Stimulated activated CD8-positive, alpha-beta memory T cell treated with anti-CD3 and anti-CD28 coated beads, Interleukin-4, amount 100 ng/mL, for 48 hours (primary cell): ENCODE results near the gene TNIP2.

Experiments
- DNase-seq: peaks from one replicate; pipeline ENCODE4 v3.0.0-alpha.2; 2020

TNIP2 gene

DNA sequence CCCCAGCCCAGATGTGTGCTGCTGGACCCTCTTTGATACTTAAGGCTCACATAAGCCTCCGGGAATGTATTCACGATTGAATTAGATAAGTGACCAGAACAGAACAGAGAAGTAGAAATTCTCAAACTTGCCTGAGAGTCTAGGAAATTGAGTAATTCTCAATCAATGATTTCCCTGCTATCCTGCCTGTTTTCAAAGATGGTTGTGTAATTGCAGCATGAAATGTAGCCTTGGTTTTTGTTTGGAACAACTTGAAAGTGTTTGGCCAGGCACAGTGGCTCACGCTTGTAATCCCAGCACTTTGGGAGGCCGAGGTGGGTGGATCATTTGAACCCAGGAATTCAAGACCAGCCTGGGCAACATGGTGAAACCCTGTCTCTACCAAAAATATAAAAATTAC is 41.2 kb downstream of the TNIP2 start:
- DNase-seq = no peak

DNA sequence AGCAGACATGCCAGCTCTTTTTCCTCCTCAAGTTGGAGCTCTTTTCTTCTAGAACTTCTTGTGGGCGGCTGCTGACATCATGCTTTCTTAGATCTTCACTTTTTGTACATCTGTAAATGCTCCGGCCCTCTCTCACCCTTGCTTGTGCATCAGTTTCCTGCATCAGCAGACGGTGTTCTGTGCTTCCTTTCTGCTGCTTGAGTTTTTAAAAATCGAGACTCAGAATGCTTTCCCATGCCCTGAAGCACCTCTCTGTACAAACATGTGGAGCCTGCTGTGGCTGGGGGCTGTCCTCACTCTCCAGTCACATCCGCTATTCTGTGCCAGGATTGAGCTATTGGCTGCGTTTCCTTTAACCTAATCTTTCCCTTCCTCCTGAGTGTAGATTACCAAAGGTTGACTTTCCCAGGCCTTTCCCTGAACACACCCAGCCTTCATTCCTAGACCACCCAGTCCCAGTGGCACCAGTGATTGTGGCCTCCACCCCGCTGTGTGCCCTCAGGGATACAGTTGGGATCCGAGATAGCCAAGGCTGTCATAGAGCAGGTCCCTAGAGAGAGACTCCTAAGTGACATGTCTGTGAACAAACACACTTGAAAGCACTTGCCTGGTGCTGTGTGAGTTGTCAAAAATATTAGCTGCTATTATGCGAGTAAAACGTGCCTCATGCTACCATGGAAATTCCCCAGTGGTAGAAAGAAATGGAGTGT is 41.9 kb downstream of the TNIP2 start:
- DNase-seq = peak; percentile 45

DNA sequence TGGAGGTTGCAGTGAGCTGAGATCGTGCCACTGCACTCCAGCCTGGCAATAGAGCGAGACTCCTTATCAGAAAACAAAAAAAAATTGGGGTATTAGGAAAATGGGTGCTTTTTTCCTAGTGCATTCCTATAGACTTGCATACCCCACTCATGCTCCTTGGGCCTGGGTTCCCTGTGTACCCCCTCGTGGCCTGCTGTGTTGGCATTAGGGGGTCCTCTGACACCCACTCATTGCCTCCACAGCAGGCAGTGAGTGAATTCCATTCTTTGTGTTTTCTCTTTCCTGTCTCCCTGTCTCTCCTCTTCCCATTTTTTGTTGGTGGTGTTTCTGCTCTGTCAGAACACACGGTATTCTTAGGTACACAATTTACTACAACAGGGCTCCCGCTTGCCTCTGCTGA is 42.8 kb downstream of the TNIP2 start:
- no peak for DNase-seq

DNA sequence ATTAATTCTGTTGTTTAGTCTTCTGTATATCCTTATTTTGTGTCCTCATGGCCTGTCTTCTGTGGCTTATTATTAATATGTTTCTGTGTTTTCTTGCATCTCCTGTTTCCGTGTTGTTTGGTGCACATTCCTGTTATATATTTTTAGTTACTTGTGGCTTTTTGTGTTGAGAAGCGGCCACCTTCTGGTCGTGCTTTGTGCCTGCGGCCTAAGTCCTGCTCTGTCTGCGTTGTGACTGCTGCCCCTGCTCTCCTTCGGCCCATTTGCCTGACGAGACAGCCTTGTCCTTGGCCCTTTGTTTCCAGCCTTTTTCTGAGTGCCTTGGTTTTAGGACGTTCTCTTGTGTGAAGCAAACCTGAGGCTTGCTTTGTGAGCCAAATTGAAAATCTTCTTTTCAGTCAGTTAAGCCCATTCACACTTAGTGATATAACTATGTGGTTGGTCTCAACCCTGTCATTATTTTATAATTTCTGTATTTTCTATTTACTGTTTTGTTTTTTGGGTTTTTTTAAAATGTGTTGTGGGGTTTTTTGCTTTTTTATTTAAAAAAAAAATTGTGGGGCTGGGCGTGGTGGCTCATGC is 43.8 kb downstream of the TNIP2 start:
- no peak for DNase-seq

DNA sequence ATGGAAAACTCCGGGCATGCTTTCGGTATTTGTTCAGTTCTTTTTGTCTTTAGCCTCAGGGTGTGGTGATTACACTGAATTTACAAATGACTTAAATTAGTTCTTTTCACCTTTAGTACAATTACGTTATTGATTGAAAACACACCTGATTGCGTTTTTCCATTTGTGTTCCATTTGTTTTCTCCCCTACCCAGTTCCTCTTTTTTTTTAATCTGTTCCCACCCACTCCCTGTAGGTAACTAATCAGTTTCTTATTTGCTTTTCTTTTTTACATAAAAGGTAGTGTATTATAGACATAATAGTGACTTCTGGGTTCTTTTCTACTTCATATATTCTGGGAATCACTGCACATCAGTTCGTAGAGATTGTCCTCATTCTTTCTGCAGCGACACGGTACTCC is 53.4 kb downstream of the TNIP2 start:
- DNase-seq = no peak

DNA sequence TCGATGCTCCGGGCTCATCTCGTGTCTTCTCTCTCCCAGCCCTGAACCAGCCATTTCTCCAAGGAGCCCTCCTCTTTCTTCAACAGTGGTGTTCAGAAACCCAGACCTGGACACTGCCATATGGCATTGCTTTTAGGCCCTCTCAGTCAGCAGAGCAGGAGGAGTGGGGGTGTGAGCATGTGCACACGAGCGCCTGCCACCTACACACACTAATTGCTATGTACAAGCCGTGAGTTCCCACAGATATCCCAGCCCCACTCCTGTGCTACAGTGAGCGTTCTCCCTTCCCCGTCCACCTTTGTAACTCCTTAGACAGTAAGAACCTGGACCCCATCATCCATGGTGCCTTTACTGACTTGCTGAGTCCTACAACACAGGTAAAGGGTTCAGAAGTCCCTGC is 53.8 kb downstream of the TNIP2 start:
- no peak for DNase-seq

DNA sequence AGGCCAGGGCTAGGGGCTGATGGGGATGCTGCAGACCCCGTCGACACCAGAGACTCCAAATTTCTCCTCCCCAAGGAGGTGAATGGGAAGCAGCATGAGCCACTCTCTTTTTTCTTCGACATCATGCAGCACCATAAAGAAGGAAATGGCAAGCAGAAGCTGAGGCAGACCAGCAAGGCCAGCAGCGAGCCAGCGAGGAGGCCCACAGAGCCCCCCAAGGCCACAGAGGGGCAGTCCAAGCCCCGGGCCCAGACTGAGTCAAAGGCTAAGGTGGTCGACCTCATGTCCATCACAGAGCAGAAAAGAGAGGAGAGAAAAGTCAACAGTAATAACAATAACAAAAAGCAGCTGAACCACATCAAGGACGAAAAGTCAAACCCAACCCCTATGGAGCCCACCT is 56.1 kb downstream of the TNIP2 start:
- DNase-seq = no peak

DNA sequence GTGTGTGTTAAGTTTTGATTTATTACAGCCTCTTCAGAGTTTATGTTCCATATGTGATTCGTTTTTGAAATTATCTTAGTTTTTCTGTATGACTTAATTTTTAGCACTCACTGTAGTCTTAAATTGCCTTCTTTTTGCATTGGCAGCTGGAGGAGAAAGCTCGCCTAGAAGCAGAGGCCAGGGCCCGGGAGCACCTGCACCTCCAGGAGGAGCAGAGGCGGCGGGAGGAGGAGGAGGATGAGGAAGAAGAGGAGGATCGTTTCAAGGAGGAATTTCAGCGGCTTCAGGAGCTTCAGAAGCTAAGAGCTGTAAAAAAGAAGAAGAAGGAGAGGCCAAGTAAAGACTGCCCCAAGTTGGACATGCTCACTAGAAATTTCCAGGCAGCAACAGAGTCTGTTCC is 56.6 kb downstream of the TNIP2 start:
- DNase-seq = no peak

DNA sequence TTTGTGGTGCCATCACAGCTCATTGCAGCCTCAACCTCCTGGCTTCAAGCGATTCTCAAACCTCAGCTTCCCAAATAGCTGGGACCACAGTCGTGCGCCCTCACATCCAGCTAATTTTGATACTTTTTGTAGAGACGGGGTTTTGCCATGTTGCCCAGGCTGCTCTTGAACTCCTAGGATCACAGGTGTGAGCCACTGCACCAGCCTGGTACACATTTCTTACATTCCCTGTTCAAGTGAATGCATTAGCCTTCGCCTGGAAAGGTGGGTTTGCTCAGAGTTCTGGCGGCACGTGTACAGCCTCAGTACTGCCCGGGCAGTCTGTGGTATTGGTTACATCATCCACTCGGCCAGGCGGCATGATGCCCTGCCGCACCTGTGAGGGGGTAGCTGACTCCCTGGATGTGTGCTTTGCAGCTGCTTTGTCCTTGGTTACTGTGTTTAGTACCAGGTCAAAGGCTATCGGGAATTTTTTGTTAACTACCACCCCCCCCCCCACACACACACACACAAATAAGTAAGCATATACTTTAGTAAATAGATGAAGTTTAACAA is 57.1 kb downstream of the TNIP2 start:
- DNase-seq = no peak

DNA sequence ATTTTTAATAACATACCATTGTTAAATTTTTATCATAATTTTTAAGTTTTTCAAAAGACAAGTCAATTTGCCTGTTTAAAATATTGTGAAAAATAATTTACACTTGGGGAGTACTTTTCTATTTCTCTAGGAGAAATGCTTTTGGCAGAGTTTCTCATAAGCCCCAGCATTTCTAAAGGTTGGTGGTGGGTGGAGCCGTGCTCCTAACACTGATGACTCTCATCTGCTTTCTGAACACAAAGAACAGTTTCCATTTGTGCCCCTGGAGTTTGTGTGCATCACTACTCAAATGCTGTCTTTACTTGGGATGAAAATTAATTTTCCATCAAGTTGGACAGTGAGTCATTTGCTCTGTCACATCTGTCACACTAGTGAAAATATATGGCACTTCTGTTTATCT is 57.6 kb downstream of the TNIP2 start:
- DNase-seq = no peak

DNA sequence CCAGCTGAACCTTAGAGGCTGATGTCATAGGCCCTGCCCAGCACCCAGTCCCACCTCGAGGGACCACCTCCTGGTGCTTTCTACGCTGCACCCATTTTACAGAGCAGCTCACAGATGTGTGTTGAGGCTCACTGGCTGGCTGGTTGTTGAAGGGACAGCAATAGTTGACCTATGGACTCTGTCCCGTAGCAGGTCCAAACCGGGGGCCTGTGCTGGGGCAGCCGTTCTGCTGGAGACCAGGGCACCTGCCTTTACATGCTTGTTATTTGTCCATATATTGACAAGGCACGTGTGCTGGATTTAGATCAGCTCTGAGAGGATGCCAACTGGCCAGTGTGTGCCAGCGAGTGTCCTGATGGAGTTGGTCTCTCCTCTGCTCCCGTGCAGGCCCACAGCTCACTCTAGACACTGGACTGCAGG is 58.1 kb downstream of the TNIP2 start:
- no peak for DNase-seq

DNA sequence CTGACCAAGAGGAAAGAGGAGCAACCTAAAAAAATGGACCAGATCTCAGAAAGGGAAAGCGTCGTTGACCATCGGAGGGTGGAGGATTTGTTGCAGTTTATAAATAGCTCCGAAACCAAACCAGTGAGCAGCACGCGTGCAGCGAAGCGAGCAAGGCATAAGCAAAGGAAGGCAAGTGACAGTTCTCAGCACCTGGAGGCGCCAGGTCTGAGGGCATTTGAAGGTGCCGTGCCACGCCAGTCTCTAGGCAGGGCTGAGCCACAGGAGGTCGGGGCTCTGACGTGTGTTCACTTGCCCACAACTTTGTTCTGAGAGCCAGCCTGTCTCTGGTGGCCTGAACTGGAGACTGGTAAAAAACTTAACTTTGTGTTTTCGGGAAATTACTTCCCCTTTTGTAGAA is 59.7 kb downstream of the TNIP2 start:
- no peak for DNase-seq

DNA sequence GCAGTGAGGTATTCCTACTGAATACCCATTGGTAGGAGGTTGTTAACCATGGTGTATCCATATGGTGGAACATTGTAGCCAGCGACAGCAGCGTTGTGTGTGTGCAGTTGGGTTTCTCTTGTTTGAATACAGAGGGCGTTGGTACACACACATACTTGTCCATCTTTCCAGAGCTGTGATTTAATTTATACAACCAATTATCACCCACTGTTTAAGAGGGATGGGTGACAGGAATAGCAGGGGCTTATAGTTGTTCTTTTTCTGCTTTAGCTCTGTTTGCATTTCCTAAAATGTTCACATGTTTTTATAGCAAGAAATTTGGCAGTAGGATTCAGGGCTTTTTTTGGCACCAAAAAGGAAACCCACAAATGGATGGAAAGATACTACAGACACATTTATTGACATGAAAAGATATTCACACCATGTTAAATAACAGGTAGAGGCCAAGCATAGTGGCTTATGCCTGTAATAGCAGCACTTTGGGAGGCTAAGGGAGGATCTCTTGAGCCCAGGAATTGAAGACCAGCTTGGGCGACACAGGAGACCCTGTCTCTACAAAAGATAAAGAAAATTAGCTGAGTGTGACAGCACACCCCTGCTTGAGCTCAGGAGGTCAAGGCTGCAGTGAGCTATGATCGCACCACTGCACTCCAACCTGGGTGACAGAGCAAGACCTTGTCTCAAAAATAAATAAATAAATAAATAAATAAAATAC is 60.6 kb downstream of the TNIP2 start:
- DNase-seq = no peak

DNA sequence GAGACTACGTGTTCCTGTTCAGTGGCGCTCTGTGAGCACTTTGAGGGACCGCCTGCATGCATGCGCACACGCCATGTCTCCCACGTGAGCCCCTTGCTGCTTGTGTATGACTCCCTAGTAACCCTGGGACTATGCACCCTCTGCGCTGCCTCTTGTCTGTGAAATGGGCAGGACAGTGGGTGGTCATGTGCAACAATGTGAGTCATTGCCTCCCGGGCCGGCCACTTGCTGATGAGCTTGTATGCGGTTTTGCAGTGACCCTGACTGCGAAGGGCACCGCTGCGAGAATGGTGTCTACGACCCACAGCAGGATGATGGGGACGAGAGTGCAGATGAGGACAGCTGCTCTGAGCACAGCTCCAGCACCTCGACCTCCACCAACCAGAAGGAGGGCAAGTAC is 61.4 kb downstream of the TNIP2 start:
- no peak for DNase-seq

DNA sequence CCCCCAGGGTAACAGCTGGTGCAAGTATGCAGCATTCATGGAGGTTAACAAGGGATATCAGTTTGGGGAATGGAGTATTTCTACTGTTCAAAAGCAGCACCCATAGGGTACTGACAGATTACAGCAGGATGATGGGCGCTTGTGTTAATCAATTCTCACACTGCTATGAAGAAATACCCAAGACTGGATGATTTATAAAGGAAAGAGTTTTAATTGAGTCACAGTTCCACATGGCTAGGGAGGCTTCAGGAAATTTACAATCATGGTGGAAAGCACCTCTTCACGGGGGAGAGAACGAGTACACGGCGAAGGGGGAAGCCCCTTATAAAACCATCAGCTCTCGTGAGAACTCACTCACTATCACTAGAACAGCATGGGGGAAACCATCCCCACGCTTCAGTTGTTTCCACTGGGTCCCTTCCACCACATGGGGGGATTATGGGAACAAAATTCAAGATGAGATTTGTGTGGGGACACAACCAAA is 64.1 kb downstream of the TNIP2 start:
- peak; percentile 49 for DNase-seq
